Caco-2 (cell line): Measurements from ENCODE around the gene AGGF1. TPM values are rescaled to one million over a fixed set of nuclear protein-coding genes. Genes with fewer than 3 reads are reported as not detected.

Experiments
- BruUV-seq: library from RNA; stranded (reverse); fragments of 400-500 nt; replicated peaks from 2 replicates; lab custom pipeline; 2021; lab: Mats Ljungman, UMichigan
- CTCF ChIA-PET: fragments of 300-600 bp; sonication (Branson Sonifier 250); formaldehyde crosslinking; loops from one replicate; lab custom pipeline; 2022; ENCODE audit warnings: antibody characterized with exemption; lab: Charles Lee
- POLR2A ChIA-PET: fragments of 300-600 bp; sonication (Branson Sonifier 250); formaldehyde crosslinking; loops from one replicate; lab custom pipeline; 2022; ENCODE audit warnings: antibody characterized with exemption; lab: Charles Lee
- DNase-seq, 2 experiments: peaks; one replicate each; pipeline versions ENCODE4 v3.0.0 to v3.0.0-alpha.2; 2020 to 2022
- H3K27me3 ChIP-seq: replicated peaks from 2 replicates; pipeline ENCODE4 v1.6.0; 2011; ENCODE audit warnings: low read length; ENCODE audit not compliant: control insufficient read depth, insufficient read depth
- H3K36me3 ChIP-seq: 2 replicates; pipeline ENCODE4 v1.5.1; 2011; ENCODE audit warnings: low read length; ENCODE audit not compliant: control insufficient read depth, insufficient read depth
- H3K4me1 ChIP-seq: fragments of 250-450 bp; sonication (Bioruptor Pico); 2 replicates; pipeline ENCODE4 v1.5.1; 2020; ENCODE audit warnings: mild to moderate bottlenecking
- H3K4me3 ChIP-seq: 2 replicates; pipeline ENCODE4 v1.5.1; 2011; ENCODE audit warnings: low read depth, mild to moderate bottlenecking, control low read depth, low read length
- H3K9me3 ChIP-seq: fragments of 250-450 bp; sonication (Bioruptor Pico); 2 replicates; pipeline ENCODE4 v1.5.1; 2020; ENCODE audit warnings: mild to moderate bottlenecking, moderate library complexity
- H3K27ac Mint-ChIP-seq: one replicate; pipeline ENCODE4 v1.8.0; 2022; ENCODE audit warnings: mixed read lengths; ENCODE audit not compliant: unreplicated experiment
- H3K27me3 Mint-ChIP-seq: one replicate; pipeline ENCODE4 v1.8.0; 2022; ENCODE audit warnings: mixed read lengths; ENCODE audit not compliant: insufficient read depth, unreplicated experiment
- H3K36me3 Mint-ChIP-seq: one replicate; pipeline ENCODE4 v1.8.0; 2022; ENCODE audit warnings: mild to moderate bottlenecking, mixed read lengths; ENCODE audit not compliant: insufficient read depth, unreplicated experiment
- H3K4me1 Mint-ChIP-seq: one replicate; pipeline ENCODE4 v1.8.0; 2022; ENCODE audit warnings: low read depth, mixed read lengths; ENCODE audit not compliant: unreplicated experiment
- H3K4me3 Mint-ChIP-seq: one replicate; pipeline ENCODE4 v1.8.0; 2022; ENCODE audit warnings: mild to moderate bottlenecking, moderate library complexity, mixed read lengths; ENCODE audit not compliant: unreplicated experiment
- H3K9me3 Mint-ChIP-seq: one replicate; pipeline ENCODE4 v1.8.0; 2022; ENCODE audit warnings: mixed read lengths; ENCODE audit not compliant: unreplicated experiment
- CTCF ChIP-seq, 2 experiments: fragments of 200-600 bp in 1 of 2; IDR thresholded peaks; 1 replicate in 1 of 2; 2 replicates in 1 of 2; pipeline versions ENCODE4 v1.5.1 to v1.8.0; 2011 to 2022; ENCODE audit warnings: antibody characterized with exemption in 1 of 2, control low read depth in 1 of 2, inconsistent platforms in 1 of 2, low read depth in 1 of 2, low read length in 1 of 2, mild to moderate bottlenecking in 1 of 2, moderate library complexity in 1 of 2; ENCODE audit not compliant: insufficient read depth in 1 of 2, severe bottlenecking in 1 of 2, unreplicated experiment in 1 of 2
- intact Hi-C: fragments of 100-400 bp; cut with micrococcal nuclease; formaldehyde crosslinking; loops from one replicate; pipeline ENCODE4 v1.10.0; 2022; ENCODE audit not compliant: unreplicated experiment
- total RNA-seq: library from RNA; stranded (reverse); gene quantifications from 2 replicates; pipeline ENCODE4 v1.2.3, GENCODE V29; 2022

AGGF1 gene
- total RNA-seq, 1 experiment from 2014 or later, result 20.2 TPM

DNA sequence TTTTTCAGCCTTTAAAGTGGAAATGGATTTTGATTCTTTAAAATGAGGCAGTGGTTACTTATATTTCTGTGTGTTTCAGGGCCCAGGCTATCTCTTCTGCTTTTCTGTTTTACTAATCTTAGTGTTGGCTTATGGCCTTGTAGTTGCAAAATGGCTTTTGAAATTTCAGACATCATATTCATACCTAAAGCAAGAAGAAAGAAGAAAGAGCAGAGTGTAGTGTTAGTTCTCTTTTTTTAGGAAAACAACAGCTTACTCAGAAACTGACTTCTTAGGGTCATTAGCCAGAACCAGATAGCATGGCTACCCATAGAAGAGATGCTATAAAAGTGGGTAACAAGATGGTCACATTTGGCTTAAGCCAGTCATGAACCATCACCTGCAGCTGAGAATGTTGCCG lies 36.0 kb downstream of the AGGF1 start:
- ChIA-PET CTCF (no interaction called here), POLR2A (no interaction called here)
- Mint-ChIP-seq H3K4me1 (no peaks in the 10 kb centered on the region), H3K36me3 (peaks cover 26% of the 10 kb centered on the region), H3K9me3 (peaks cover 22% of the 10 kb centered on the region), H3K27me3 (no peaks in the 10 kb centered on the region), H3K27ac (no peak overlapping the region), H3K4me3 (no peak overlapping the region)
- peaks cover 2% of the 10 kb centered on the region for H3K36me3 ChIP-seq
- H3K9me3 ChIP-seq, result peaks cover 7% of the 10 kb centered on the region; the same call in 1 of the 2 replicates
- TF ChIP-seq CTCF (IDR thresholded peaks at IDR 0.05; ENCODE audit: insufficient read depth in 1 of 2, low read depth in 1 of 2, low read length in 1 of 2, severe bottlenecking in 1 of 2, unreplicated experiment in 1 of 2), result no peak
- H3K27me3 ChIP-seq, result no peaks in the 10 kb centered on the region
- no TSS peak for BruUV-seq
- H3K4me1 ChIP-seq, result no peaks in the 10 kb centered on the region; the same call in 1 of the 2 replicates
- H3K4me3 ChIP-seq, result no peak overlapping the region
- no peak for DNase-seq
- intact Hi-C loops, result no loop called here

GRCh38 chr5:77066823-77067442 lies 36.7 kb downstream of the AGGF1 start:
- no TSS peak for BruUV-seq

GRCh38 chr5:77073667-77074066 lies 43.5 kb downstream of the AGGF1 start:
- Mint-ChIP-seq H3K4me1 (peaks cover 7% of the 10 kb centered on the region), H3K27ac (no peak overlapping the region), H3K4me3 (no peak overlapping the region), H3K36me3 (peaks cover 33% of the 10 kb centered on the region), H3K9me3 (peaks cover 10% of the 10 kb centered on the region), H3K27me3 (no peaks in the 10 kb centered on the region)
- BruUV-seq, result no TSS peak
- POLR2A ChIA-PET, result no interaction called here
- no peaks in the 10 kb centered on the region for H3K4me1 ChIP-seq
- 0 out of 2 replicates have a peak, but pooled peaks cover 3% of the 10 kb centered on the region for H3K9me3 ChIP-seq
- TF ChIP-seq CTCF (IDR thresholded peaks at IDR 0.05; ENCODE audit: insufficient read depth in 1 of 2, low read depth in 1 of 2, low read length in 1 of 2, severe bottlenecking in 1 of 2, unreplicated experiment in 1 of 2), result no peak
- H3K4me3 ChIP-seq, result no peak overlapping the region
- DNase-seq, result no peak
- no peaks in the 10 kb centered on the region for H3K27me3 ChIP-seq
- CTCF ChIA-PET, result no interaction called here
- no peaks in the 10 kb centered on the region; the same call in none of the 2 replicates for H3K36me3 ChIP-seq
- intact Hi-C loops, result loop anchor here (5.0 kb wide), 1 partner anchor 41 kb away; the partner anchor contains the start of gene AGGF1

More at GRCh38 chr5:77066823-77067442, 36.7 kb downstream of the AGGF1 start:
- Mint-ChIP-seq H3K27ac (no peak overlapping the region), H3K9me3 (peaks cover 22% of the 10 kb centered on the region), H3K27me3 (no peaks in the 10 kb centered on the region), H3K4me3 (no peak overlapping the region), H3K4me1 (no peaks in the 10 kb centered on the region), H3K36me3 (peaks cover 26% of the 10 kb centered on the region)
- no peaks in the 10 kb centered on the region; the same call in 1 of the 2 replicates for H3K4me1 ChIP-seq
- TF ChIP-seq CTCF (IDR thresholded peaks at IDR 0.05; ENCODE audit: insufficient read depth in 1 of 2, low read depth in 1 of 2, low read length in 1 of 2, severe bottlenecking in 1 of 2, unreplicated experiment in 1 of 2), result no peak
- ChIA-PET CTCF (no interaction called here), POLR2A (no interaction called here)
- intact Hi-C loops, result no loop called here
- DNase-seq, result no peak
- peaks cover 2% of the 10 kb centered on the region for H3K36me3 ChIP-seq
- no peaks in the 10 kb centered on the region for H3K27me3 ChIP-seq
- no peak overlapping the region for H3K4me3 ChIP-seq
- H3K9me3 ChIP-seq, result peaks cover 7% of the 10 kb centered on the region; the same call in 1 of the 2 replicates
